HL-60 (cell line): ENCODE measurements around the gene INSYN1.

ENCODE experiments used
- GABPA ChIP-seq: IDR thresholded peaks from 2 replicates; pipeline ENCODE4 v1.6.1; 2012; ENCODE audit warnings: low read depth
- POLR2AphosphoS5 ChIP-seq: IDR thresholded peaks from 2 replicates; pipeline ENCODE4 v1.6.1; 2012; ENCODE audit warnings: low read depth
- REST ChIP-seq: IDR thresholded peaks from 2 replicates; pipeline ENCODE4 v1.6.1; 2012; ENCODE audit warnings: low read depth; ENCODE audit not compliant: insufficient replicate concordance
- SPI1 ChIP-seq: IDR thresholded peaks from 2 replicates; pipeline ENCODE4 v1.6.1; 2012; ENCODE audit warnings: low read depth, mild to moderate bottlenecking, borderline replicate concordance
- TF ChIP-seq, protein P1 (sequence below): IDR thresholded peaks from one replicate; pipeline ENCODE4 v1.5.1; 2011; ENCODE audit warnings: low read length, control low read depth, inconsistent platforms; ENCODE audit not compliant: insufficient read depth

DNA sequence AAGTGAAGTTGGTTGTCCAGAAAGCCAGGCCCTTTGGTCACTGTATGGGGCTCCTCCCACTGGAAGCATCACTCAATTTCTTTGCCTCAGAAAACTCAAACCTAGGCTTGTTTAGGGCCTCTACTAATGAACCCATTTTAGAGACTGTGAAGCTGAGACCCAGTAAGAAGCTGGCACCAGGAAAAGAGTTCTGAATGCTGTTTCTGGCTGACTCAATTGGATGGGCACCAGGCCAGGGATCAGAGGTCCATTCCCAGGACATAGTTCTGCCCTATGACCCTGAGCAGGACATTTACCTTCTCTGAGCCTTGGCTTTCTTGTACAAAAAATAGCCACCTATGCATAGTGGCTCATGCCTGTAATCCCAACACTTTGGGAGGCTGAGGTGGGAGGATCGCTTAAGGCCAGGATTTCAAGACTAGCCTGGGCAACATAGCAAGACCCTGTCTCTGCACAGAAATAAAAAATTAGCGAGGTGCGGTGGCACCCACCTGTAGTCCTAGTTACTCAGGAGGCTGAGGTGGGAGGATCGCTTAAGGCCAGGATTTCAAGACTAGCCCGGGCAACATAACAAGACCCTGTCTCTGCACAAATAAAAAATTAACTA lies 38.4 kb downstream of the INSYN1 start:
- TF ChIP-seq REST (no peak), POLR2AphosphoS5 (no peak), SPI1 (no peak), GABPA (no peak)
- TF ChIP-seq, protein P1, sequence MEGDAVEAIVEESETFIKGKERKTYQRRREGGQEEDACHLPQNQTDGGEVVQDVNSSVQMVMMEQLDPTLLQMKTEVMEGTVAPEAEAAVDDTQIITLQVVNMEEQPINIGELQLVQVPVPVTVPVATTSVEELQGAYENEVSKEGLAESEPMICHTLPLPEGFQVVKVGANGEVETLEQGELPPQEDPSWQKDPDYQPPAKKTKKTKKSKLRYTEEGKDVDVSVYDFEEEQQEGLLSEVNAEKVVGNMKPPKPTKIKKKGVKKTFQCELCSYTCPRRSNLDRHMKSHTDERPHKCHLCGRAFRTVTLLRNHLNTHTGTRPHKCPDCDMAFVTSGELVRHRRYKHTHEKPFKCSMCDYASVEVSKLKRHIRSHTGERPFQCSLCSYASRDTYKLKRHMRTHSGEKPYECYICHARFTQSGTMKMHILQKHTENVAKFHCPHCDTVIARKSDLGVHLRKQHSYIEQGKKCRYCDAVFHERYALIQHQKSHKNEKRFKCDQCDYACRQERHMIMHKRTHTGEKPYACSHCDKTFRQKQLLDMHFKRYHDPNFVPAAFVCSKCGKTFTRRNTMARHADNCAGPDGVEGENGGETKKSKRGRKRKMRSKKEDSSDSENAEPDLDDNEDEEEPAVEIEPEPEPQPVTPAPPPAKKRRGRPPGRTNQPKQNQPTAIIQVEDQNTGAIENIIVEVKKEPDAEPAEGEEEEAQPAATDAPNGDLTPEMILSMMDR: no peak
